Activated T-cell treated with anti-CD3 and anti-CD28 coated beads, Interleukin-2, amount 50 U/mL, for 72 hours (primary cell): ENCODE measurements around the gene CHRNB2. TPM values are rescaled to one million over a fixed set of nuclear protein-coding genes. Genes with fewer than 3 reads are reported as not detected.

ENCODE experiments used
- ATAC-seq, 2 donors: fragments of 150-1000 bp; cut with Tn5 transposase; replicated peaks in 1 of 2; 2 replicates each; pipeline ENCODE4 v1.10.0; 2021; ENCODE audit warnings: moderate library complexity in 2 of 2, mild to moderate bottlenecking in 1 of 2
- DNase-seq, 2 donors: peaks; one replicate each; pipeline ENCODE4 v3.0.0; 2021 to 2022; ENCODE audit warnings: mixed read lengths in 1 of 2
- H3K27ac Mint-ChIP-seq: one replicate; pipeline ENCODE4 v1.8.0; 2022; ENCODE audit warnings: mild to moderate bottlenecking, moderate library complexity, mixed read lengths
- H3K27me3 Mint-ChIP-seq: one replicate; pipeline ENCODE4 v1.8.0; 2022; ENCODE audit warnings: low read depth, mixed read lengths
- H3K36me3 Mint-ChIP-seq, 2 donors: one replicate each; pipeline ENCODE4 v1.8.0; 2022; ENCODE audit warnings: mixed read lengths in 2 of 2, mild to moderate bottlenecking in 1 of 2; ENCODE audit not compliant: insufficient read depth in 2 of 2
- H3K4me1 Mint-ChIP-seq: one replicate; pipeline ENCODE4 v1.8.0; 2022; ENCODE audit warnings: low read depth, mixed read lengths
- H3K4me3 Mint-ChIP-seq, 2 donors: one replicate each; pipeline ENCODE4 v1.8.0; 2022; ENCODE audit warnings: mild to moderate bottlenecking in 2 of 2, mixed read lengths in 2 of 2, moderate library complexity in 2 of 2
- H3K9me3 Mint-ChIP-seq, 2 donors: one replicate each; pipeline ENCODE4 v1.8.0; 2022; ENCODE audit warnings: mixed read lengths in 2 of 2
- total RNA-seq, 2 donors: library from RNA; stranded (reverse); gene quantifications; one replicate each; pipeline ENCODE4 v1.2.3, GENCODE V29; 2022

The CHRNB2 gene
- total RNA-seq, 2 donors from 2014 or later, result 0.05 TPM; not detected in 1

GRCh38 chr1:154626456-154627256 is 59.1 kb downstream of the CHRNB2 start:
- no peaks in the 10 kb centered on the region for H3K27me3 Mint-ChIP-seq
- H3K36me3 Mint-ChIP-seq, result peaks cover 10 to 20% of the 10 kb centered on the region in 2 donors
- H3K4me1 Mint-ChIP-seq, result peaks cover 67% of the 10 kb centered on the region
- peak overlapping the region; percentile 99 for H3K27ac Mint-ChIP-seq
- ATAC-seq (peak; percentile 39 to 55), DNase-seq (no peak)
- H3K4me3 Mint-ChIP-seq, result peak overlapping the region; percentile 99
- peaks cover 4 to 6% of the 10 kb centered on the region in 2 donors for H3K9me3 Mint-ChIP-seq

DNA sequence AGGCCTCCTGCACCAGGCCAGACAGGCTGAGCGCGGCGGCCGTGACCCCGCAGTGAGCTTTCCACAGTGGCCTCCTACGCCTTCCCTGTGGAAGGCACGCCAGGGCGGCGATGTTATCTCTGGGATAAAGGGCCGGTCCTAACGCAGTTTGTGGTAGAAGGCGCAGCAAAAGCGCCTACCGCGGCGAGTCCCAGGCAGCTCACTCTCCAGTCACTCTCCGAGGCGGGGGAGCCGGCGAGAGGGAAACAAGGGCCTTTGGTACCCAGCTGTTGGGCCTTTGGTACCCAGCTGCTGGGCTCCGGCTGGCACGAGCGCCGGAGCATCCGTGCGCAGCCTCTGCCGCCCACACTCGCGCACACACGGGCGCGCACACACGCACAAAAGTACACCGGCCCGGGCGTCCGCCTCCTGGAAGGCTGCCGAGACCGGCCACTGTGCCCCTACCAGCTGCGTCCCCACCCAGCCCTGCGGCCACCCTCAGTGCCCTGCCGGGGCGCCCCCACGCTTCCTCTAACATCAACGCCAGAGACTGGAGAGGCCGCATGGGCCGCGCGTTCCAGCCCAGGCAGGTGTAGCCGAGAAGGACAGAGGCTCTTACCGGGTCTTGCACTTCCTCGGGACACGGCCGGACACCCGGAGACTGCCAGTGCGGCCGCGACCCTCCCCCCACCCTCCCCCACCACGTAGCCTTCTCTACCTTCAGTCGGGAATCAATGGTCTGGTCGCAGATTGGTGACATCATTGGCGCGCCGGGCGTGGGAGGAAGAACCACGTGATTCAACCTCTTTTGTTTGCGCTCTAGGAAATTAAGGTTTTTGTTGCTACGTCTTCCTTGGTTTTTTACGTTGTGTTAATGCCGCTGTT is 59.9 kb downstream of the CHRNB2 start:
- Mint-ChIP-seq H3K4me1 (peaks cover 59% of the 10 kb centered on the region), H3K4me3 (peak overlapping the region; percentile 99), H3K27ac (peak overlapping the region; percentile 99), H3K9me3 (peaks cover 4 to 6% of the 10 kb centered on the region in 2 donors), H3K27me3 (no peaks in the 10 kb centered on the region), H3K36me3 (peaks cover 10 to 18% of the 10 kb centered on the region in 2 donors)
- ATAC-seq, result peak; percentile 70 to 75
- DNase-seq, result peak; percentile 90 to 91

GRCh38 chr1:154628121-154628405 is 60.5 kb downstream of the CHRNB2 start:
- H3K36me3 Mint-ChIP-seq, result peaks cover 10 to 18% of the 10 kb centered on the region in 2 donors
- H3K27ac Mint-ChIP-seq, result peak overlapping the region; percentile 99
- DNase-seq (no peak), ATAC-seq (no peak)
- H3K9me3 Mint-ChIP-seq, result peaks cover 4 to 6% of the 10 kb centered on the region in 2 donors
- H3K4me3 Mint-ChIP-seq, result peak overlapping the region; percentile 99
- peaks cover 53% of the 10 kb centered on the region for H3K4me1 Mint-ChIP-seq
- no peaks in the 10 kb centered on the region for H3K27me3 Mint-ChIP-seq

- peak overlapping the region; percentile 99 for H3K27ac Mint-ChIP-seq
- peaks cover 4 to 6% of the 10 kb centered on the region in 2 donors for H3K9me3 Mint-ChIP-seq
- peaks cover 10 to 13% of the 10 kb centered on the region in 2 donors for H3K36me3 Mint-ChIP-seq
- no peak for ATAC-seq
- no peak for DNase-seq
- H3K27me3 Mint-ChIP-seq, result no peaks in the 10 kb centered on the region
- H3K4me3 Mint-ChIP-seq, result peak overlapping the region; percentile 99
- H3K4me1 Mint-ChIP-seq, result peaks cover 42% of the 10 kb centered on the region
Measured at GRCh38 chr1:154629061-154629674, 61.6 kb downstream of the CHRNB2 start.

Other genes with a start within 250 kb of the CHRNB2 start
- gene AQP10, start 246.7 kb upstream of the CHRNB2 start, total RNA-seq, result not detected
- 10 to 100 TPM; 37.4 to 52.6 TPM for gene ATP8B2, start 242.3 kb upstream of the CHRNB2 start, total RNA-seq
- gene IL6R, start 162.4 kb upstream of the CHRNB2 start, total RNA-seq, result 10 to 100 TPM in 1 of 2 donors, 1 to 10 TPM in 1; 5.7 to 12.6 TPM
- gene TDRD10, start 65.6 kb upstream of the CHRNB2 start, total RNA-seq, result under 1 TPM in 1 of 2 donors, not detected in 1; 0.86 TPM
- under 1 TPM; 0.19 to 0.49 TPM for gene SHE, start 65.4 kb upstream of the CHRNB2 start, total RNA-seq
- gene UBE2Q1, start 9.1 kb upstream of the CHRNB2 start, total RNA-seq, result 100 to 1,000 TPM in 1 of 2 donors, 10 to 100 TPM in 1; 99.6 to 102 TPM
- 100 to 1,000 TPM; 257 to 305 TPM for gene ADAR, start 40.4 kb downstream of the CHRNB2 start, total RNA-seq